Left lung (tissue), 10 donors: ENCODE data around the gene MYMK. TPM values are rescaled to one million over a fixed set of nuclear protein-coding genes. Genes with fewer than 3 reads are reported as not detected.
A peak's percentile ranks its signal among the peaks of the same experiment; 100 is the strongest.

Source experiments
- ATAC-seq: fragments of 200-7000 bp; cut with Tn5 transposase; one replicate; pipeline ENCODE4 v1.9.1; 2020; ENCODE audit warnings: moderate library complexity
- DNase-seq, 4 donors: peaks; one replicate each; pipeline ENCODE4 v3.0.0-alpha.2; 2013 to 2020
- H3K27ac ChIP-seq, 2 donors: fragments of 200-600 bp; sonication (generic) in 1 of 2; one replicate each; pipeline versions ENCODE4 v1.5.0 to v1.8.0; 2020 to 2021
- H3K27me3 ChIP-seq, 2 donors: fragments of 200-600 bp; sonication (generic) in 1 of 2; one replicate each; pipeline versions ENCODE4 v1.5.0 to v1.8.0; 2020 to 2021
- H3K36me3 ChIP-seq, 2 donors: fragments of 200-600 bp; sonication (generic) in 1 of 2; one replicate each; pipeline versions ENCODE4 v1.5.0 to v1.8.0; 2020 to 2021
- H3K4me1 ChIP-seq, 2 donors: fragments of 200-600 bp; one replicate each; pipeline ENCODE4 v1.8.0; 2021
- H3K4me3 ChIP-seq, 2 donors: fragments of 200-600 bp; sonication (generic) in 1 of 2; one replicate each; pipeline versions ENCODE4 v1.5.0 to v1.8.0; 2020 to 2021; ENCODE audit warnings: mild to moderate bottlenecking in 1 of 2
- H3K9me3 ChIP-seq, 2 donors: fragments of 200-600 bp; sonication (generic) in 1 of 2; one replicate each; pipeline versions ENCODE4 v1.5.0 to v1.8.0; 2020 to 2021
- intact Hi-C, 2 donors: fragments of 100-400 bp; cut with DNase I; formaldehyde crosslinking; loops; one replicate each; pipeline versions ENCODE4 v1.11.2 to v1.14.2; 2022
- polyA plus RNA-seq, 6 donors: library from polyadenylated mRNA; unstranded; fragments of 120-200 nt; gene quantifications; one replicate each; pipeline ENCODE4 v1.2.1, GENCODE V29; 2013; ENCODE audit not compliant: insufficient read length in 6 of 6
- total RNA-seq, 2 donors: library from RNA; stranded (reverse); fragmentation: NEBNext Ultra II Directional; extraction: Animal tissue kit (Norgen Biotek cat#: 25700); gene quantifications; one replicate each; pipeline ENCODE4 v1.2.1, GENCODE V29; 2021
- TF ChIP-seq, protein P1 (sequence below), 2 donors: fragments of 200-600 bp; sonication (generic) in 1 of 2; IDR thresholded peaks; one replicate each; pipeline versions ENCODE4 v1.5.0 to v1.8.0; 2021; ENCODE audit warnings: antibody characterized with exemption in 2 of 2
- donor health status: DM: no; HTN: yes; CAD: no.
- donor health status: DM: no; HTN: no; CAD: no.

Gene MYMK
- total and polyA plus RNA-seq, 8 donors: not detected

DNA sequence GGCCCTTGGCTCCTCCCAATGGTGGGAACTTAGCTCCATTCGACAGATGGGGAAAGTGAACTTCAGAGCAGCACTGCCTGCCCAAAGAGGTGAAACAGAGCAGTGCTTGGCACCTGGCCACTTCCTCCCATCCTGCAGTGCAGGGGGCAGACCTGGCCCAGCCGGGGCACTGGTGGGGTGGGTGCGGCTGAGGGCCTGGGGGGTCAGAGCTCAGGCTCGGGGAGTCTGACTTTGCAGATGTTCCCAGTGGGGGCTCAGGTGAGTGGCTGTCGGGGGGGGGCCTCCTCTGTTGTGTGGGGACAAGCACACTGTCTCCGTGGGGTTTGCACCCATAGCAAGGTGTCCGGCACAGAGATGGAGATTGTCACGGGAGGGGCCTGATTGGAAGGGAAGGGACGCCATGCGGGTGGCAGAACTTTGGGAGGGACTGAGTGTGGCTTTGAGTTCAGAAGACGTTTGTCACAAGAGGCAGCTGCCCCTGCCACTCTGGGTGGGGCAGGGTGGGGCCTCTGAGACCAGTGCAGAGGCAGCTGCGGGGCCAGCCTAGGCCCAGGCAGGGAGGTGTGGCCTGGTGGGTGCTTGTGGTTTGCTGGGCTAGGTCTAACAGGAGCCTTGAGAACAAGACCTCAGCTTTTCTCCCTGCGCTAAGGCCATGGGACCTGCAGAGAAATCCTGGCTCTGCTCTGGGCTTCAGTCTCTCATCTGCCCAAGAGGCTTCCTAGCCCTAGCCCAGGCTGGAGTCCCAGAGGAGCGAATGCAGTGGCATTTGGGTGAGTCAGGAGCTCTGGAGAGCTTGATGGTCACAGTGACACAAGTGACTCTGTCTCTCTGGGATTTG is 2.5 kb downstream of the MYMK start:
- Histone ChIP-seq H3K36me3 (no peaks in the 10 kb centered on the region), H3K27me3 (peaks cover 0 to 15% of the 10 kb centered on the region in 2 donors), H3K4me3 (no peak overlapping the region), H3K9me3 (no peaks in the 10 kb centered on the region), H3K4me1 (peaks cover 8% of the 10 kb centered on the region in 2 donors), H3K27ac (no peak overlapping the region)
- ATAC-seq: no peak
- TF ChIP-seq, protein P1, sequence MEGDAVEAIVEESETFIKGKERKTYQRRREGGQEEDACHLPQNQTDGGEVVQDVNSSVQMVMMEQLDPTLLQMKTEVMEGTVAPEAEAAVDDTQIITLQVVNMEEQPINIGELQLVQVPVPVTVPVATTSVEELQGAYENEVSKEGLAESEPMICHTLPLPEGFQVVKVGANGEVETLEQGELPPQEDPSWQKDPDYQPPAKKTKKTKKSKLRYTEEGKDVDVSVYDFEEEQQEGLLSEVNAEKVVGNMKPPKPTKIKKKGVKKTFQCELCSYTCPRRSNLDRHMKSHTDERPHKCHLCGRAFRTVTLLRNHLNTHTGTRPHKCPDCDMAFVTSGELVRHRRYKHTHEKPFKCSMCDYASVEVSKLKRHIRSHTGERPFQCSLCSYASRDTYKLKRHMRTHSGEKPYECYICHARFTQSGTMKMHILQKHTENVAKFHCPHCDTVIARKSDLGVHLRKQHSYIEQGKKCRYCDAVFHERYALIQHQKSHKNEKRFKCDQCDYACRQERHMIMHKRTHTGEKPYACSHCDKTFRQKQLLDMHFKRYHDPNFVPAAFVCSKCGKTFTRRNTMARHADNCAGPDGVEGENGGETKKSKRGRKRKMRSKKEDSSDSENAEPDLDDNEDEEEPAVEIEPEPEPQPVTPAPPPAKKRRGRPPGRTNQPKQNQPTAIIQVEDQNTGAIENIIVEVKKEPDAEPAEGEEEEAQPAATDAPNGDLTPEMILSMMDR (IDR thresholded peaks at IDR 0.05): no peak
- intact Hi-C loops: no loop called here
- peak in 1 of 4 donors; percentile 66 for DNase-seq

GRCh38 chr9:133521122-133522072 is 3.4 kb downstream of the MYMK start:
- DNase-seq (peak in 1 of 4 donors; percentile 47), ATAC-seq (no peak)
- intact Hi-C loops: no loop called here
- Histone ChIP-seq H3K9me3 (no peaks in the 10 kb centered on the region), H3K27ac (no peak overlapping the region), H3K4me3 (no peak overlapping the region), H3K27me3 (peaks cover 0 to 8% of the 10 kb centered on the region in 2 donors), H3K36me3 (no peaks in the 10 kb centered on the region), H3K4me1 (peaks cover 0 to under 1% of the 10 kb centered on the region in 2 donors)
- TF ChIP-seq, protein P1 (IDR thresholded peaks at IDR 0.05): no peak

DNA sequence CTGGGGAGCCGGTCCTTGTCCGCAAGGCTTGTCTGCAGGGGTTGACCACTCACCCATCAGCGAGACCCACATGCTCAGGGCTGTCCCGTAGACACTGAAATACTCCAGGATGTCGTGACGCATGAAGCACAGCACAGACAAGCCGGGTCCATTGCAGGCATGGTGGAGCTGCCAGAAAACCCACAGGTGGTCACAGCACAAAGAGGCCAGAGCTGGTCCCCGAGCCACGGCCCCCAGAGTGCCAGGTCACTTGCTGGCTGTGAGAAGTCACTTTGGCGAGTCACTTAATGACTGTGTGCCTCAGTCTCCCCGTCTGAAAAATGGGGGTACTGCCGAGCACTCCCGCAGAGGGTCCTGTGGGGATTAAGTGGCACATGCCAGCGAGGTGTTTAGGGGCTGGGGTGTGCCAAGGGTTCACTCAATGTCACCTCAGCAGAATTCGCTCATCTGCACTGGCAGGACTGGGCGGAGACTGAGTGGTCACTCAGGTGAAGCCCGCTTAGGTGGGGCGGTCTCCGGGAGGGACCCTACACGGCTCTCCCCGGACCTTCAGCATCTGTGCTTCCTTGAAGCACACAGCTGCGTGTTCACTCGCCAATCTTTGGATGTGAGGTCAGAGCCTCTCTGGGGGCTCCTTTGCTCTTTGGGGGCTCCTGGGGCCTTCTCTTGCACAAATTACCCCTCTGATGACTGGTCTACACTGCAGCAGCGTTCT is 4.5 kb downstream of the MYMK start:
- Histone ChIP-seq H3K27ac (no peak overlapping the region), H3K4me1 (no peaks in the 10 kb centered on the region), H3K4me3 (no peak overlapping the region), H3K9me3 (no peaks in the 10 kb centered on the region), H3K36me3 (no peaks in the 10 kb centered on the region), H3K27me3 (peaks cover 0 to 16% of the 10 kb centered on the region in 2 donors)
- TF ChIP-seq, protein P1 (IDR thresholded peaks at IDR 0.05): no peak
- DNase-seq: peak in 1 of 4 donors; percentile 58
- intact Hi-C loops: no loop called here
- ATAC-seq: no peak

- Histone ChIP-seq H3K27me3 (peaks cover 0 to 22% of the 10 kb centered on the region in 2 donors), H3K36me3 (no peaks in the 10 kb centered on the region), H3K4me3 (no peak overlapping the region), H3K9me3 (no peaks in the 10 kb centered on the region), H3K4me1 (no peaks in the 10 kb centered on the region), H3K27ac (no peak overlapping the region)
- DNase-seq: no peak
- intact Hi-C loops: no loop called here
- TF ChIP-seq, protein P1 (IDR thresholded peaks at IDR 0.05): no peak
- ATAC-seq: no peak
Observed at GRCh38 chr9:133519693-133520092, 5.1 kb downstream of the MYMK start.
